ENCODE measurements around the gene PCSK4. TPM values are rescaled to one million over a fixed set of nuclear protein-coding genes. Genes with fewer than 3 reads are reported as not detected.
A peak's percentile ranks its signal among the peaks of the same experiment; 100 is the strongest.
"Not testable (repeated sequence)": the region's sequence is repeated elsewhere in the genome, so short reads cannot be mapped to it uniquely, and the experiment has no call there.

Gene PCSK4
- 1.7 TPM for polyA plus RNA-seq (2013, experiment 1 of 2; ENCODE audit: insufficient read length)
- polyA plus RNA-seq (2013, experiment 2 of 2; ENCODE audit: insufficient read length) = 1.9 TPM

- peak; percentile 98 for DNase-seq
Measured at GRCh38 chr19:1490311-1491113, at the start of gene PCSK4. TSS of gene PCSK4 (minus strand) at chr19:1490350. CDS start at chr19:1490346, 4 bp downstream.

- DNase-seq = not testable (repeated sequence)
Measured at GRCh38 chr19:1539749-1540148, 49.6 kb upstream of the PCSK4 start.

GRCh38 chr19:1538978-1539377 lies 48.8 kb upstream of the PCSK4 start:
- DNase-seq = no peak

GRCh38 chr19:1535699-1536098 lies 45.5 kb upstream of the PCSK4 start:
- not testable (repeated sequence) for DNase-seq

- DNase-seq = no peak
Measured at GRCh38 chr19:1534972-1535371, 44.8 kb upstream of the PCSK4 start.

GRCh38 chr19:1533510-1534150 lies 43.5 kb upstream of the PCSK4 start:
- no peak for DNase-seq

- no peak for DNase-seq
Measured at GRCh38 chr19:1532003-1532402, 41.9 kb upstream of the PCSK4 start.

- DNase-seq = no peak
Measured at GRCh38 chr19:1531587-1531986, 41.4 kb upstream of the PCSK4 start.

GRCh38 chr19:1530856-1531255 lies 40.7 kb upstream of the PCSK4 start:
- not testable (repeated sequence) for DNase-seq

- DNase-seq = no peak
Measured at GRCh38 chr19:1529430-1529816, 39.3 kb upstream of the PCSK4 start.

- DNase-seq = no peak
Measured at GRCh38 chr19:1528596-1529429, 38.7 kb upstream of the PCSK4 start.

- DNase-seq = no peak
Measured at GRCh38 chr19:1527650-1528309, 37.6 kb upstream of the PCSK4 start.

GRCh38 chr19:1526979-1527649 lies 37.0 kb upstream of the PCSK4 start:
- no peak for DNase-seq

GRCh38 chr19:1526066-1526778 lies 36.1 kb upstream of the PCSK4 start:
- DNase-seq = no peak

GRCh38 chr19:1525343-1525742 lies 35.2 kb upstream of the PCSK4 start:
- DNase-seq = no peak

GRCh38 chr19:1524972-1525325 lies 34.8 kb upstream of the PCSK4 start:
- DNase-seq = no peak

GRCh38 chr19:1524287-1524971 lies 34.3 kb upstream of the PCSK4 start:
- no peak for DNase-seq

GRCh38 chr19:1523412-1524286 lies 33.5 kb upstream of the PCSK4 start, which contains the start of gene PLK5:
TSS of gene PLK5 (plus strand) at chr19:1524077. CDS start at chr19:1526997, 2,920 bp downstream.
- DNase-seq = no peak

GRCh38 chr19:1522838-1523237 lies 32.7 kb upstream of the PCSK4 start:
- DNase-seq = no peak

Data from fibroblast of skin of back (primary cell).